ENCODE measurements around the gene KRTAP9-4. TPM values are rescaled to one million over a fixed set of nuclear protein-coding genes. Genes with fewer than 3 reads are reported as not detected.
"Not testable (repeated sequence)": the region's sequence is repeated elsewhere in the genome, so short reads cannot be mapped to it uniquely, and the experiment has no call there.

Gene KRTAP9-4
- total RNA-seq, 1 donor from 2014 or later, result not detected

- no peak for DNase-seq
These were observed 15.6 kb downstream of the KRTAP9-4 start, which contains the start of gene KRTAP9-6 for GRCh38 chr17:41265078-41265477. KRTAP9-6 (plus strand) TSS chr17:41265378; CDS start chr17:41265378, 0 bp downstream.

- DNase-seq, result no peak
These were observed 18.2 kb downstream of the KRTAP9-4 start for GRCh38 chr17:41267711-41268110.

- DNase-seq, result not testable (repeated sequence)
These were observed 21.8 kb downstream of the KRTAP9-4 start for GRCh38 chr17:41271323-41271722.

GRCh38 chr17:41271858-41272257, 22.4 kb downstream of the KRTAP9-4 start:
- no peak for DNase-seq

- DNase-seq, result not testable (repeated sequence)
These were observed 26.2 kb downstream of the KRTAP9-4 start, which contains the start of gene KRTAP9-7 for GRCh38 chr17:41275648-41276190. KRTAP9-7 (plus strand) TSS chr17:41275698; CDS start chr17:41275698, 0 bp downstream.

- no peak for DNase-seq
These were observed 28.9 kb downstream of the KRTAP9-4 start for GRCh38 chr17:41278176-41278955.

DNA sequence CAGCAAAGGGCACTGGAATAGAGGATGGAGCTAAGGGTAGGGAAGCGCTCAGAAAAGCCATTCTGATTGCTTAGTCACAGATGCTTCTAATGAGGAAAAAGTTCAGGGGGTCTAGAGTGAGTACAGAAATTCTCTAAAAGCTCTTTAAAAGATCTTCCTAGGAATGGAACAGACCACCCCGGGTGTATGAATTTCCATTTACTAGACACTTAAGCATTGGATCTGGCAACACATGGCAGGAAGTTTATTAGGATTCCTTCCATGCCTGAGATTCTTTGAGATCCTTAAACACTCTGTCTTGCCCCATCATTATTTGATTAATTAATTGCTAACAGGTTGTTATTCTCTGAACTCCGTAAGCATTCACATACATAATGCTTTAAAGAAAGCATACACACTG, 34.6 kb downstream of the KRTAP9-4 start:
- no peak for DNase-seq

- no peak for DNase-seq
These were observed 35.1 kb downstream of the KRTAP9-4 start for GRCh38 chr17:41284546-41284945.

- no peak for DNase-seq
These were observed 37.6 kb downstream of the KRTAP9-4 start for GRCh38 chr17:41287050-41287449.

- no peak for DNase-seq
These were observed 44.5 kb downstream of the KRTAP9-4 start for GRCh38 chr17:41294016-41294415.

- DNase-seq, result no peak
These were observed 47.4 kb downstream of the KRTAP9-4 start for GRCh38 chr17:41296846-41297245.

DNA sequence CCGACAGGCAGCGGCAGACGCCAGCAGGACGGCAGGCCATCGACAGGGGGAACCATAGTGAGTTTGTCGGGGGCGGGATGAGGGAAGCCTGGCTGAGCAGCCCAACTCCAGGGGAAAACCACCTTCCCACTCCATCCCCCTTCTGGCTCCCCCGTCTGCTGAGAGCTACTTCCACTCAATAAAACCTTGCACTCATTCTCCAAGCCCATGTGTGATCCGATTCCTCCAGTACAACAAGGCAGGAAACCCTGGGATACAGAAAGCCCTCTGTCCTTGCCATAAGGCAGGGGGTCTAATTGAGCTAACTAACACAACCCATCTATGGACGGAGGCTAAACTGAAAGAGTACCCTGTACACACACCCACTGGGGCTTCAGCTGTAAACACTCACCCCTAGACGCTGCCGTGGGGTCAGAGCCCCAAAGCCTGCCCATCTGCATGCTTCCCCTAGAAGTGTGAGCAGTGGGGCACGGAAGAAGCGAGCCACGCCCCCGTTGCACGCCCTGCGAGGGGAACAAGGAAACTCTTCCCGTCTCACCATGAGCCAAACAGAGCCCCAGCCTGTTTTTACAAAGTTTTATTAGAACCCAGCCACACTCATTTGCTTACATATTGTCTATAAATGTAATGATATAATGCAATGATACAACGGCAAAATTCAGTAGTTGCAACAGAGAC, 49.1 kb downstream of the KRTAP9-4 start:
- no peak for DNase-seq

Other genes with a start within 250 kb of the KRTAP9-4 start
- not detected in 2 replicates for gene KRTAP3-2, start 249.8 kb upstream of the KRTAP9-4 start, total RNA-seq
- not detected in 2 replicates for gene KRTAP3-1, start 240.6 kb upstream of the KRTAP9-4 start, total RNA-seq
- not detected in 2 replicates for gene KRTAP1-5, start 222.5 kb upstream of the KRTAP9-4 start, total RNA-seq
- not detected in 2 replicates for gene KRTAP1-4, start 219.5 kb upstream of the KRTAP9-4 start, total RNA-seq
- gene KRTAP1-3, start 214.8 kb upstream of the KRTAP9-4 start, total RNA-seq, result not detected in 2 replicates
- not detected in 2 replicates for gene KRTAP1-1, start 208.2 kb upstream of the KRTAP9-4 start, total RNA-seq
- gene KRTAP2-1, start 202.4 kb upstream of the KRTAP9-4 start, total RNA-seq, result not detected in 2 replicates
- gene KRTAP2-2, start 194.5 kb upstream of the KRTAP9-4 start, total RNA-seq, result not detected in 2 replicates
- not detected in 2 replicates for gene KRTAP2-3, start 189.6 kb upstream of the KRTAP9-4 start, total RNA-seq
- not detected in 2 replicates for gene KRTAP2-4, start 183.8 kb upstream of the KRTAP9-4 start, total RNA-seq
- not detected in 2 replicates for gene KRTAP4-7, start 165.5 kb upstream of the KRTAP9-4 start, total RNA-seq
- not detected in 2 replicates for gene KRTAP4-8, start 151.5 kb upstream of the KRTAP9-4 start, total RNA-seq
- gene KRTAP4-16, start 147.5 kb upstream of the KRTAP9-4 start, total RNA-seq, result not detected in 2 replicates
- not detected in 2 replicates for gene KRTAP4-9, start 144.3 kb upstream of the KRTAP9-4 start, total RNA-seq
- gene KRTAP4-11, start 131.3 kb upstream of the KRTAP9-4 start, total RNA-seq, result not detected in 2 replicates
- not detected in 2 replicates for gene KRTAP4-12, start 125.5 kb upstream of the KRTAP9-4 start, total RNA-seq
- gene KRTAP4-6, start 109.1 kb upstream of the KRTAP9-4 start, total RNA-seq, result 0.19 TPM in 1 of 2 replicates, not detected in the other
- gene KRTAP4-5, start 99.9 kb upstream of the KRTAP9-4 start, total RNA-seq, result not detected in 2 replicates
- gene KRTAP4-4, start 88.9 kb upstream of the KRTAP9-4 start, total RNA-seq, result not detected in 2 replicates
- gene KRTAP4-3, start 81.5 kb upstream of the KRTAP9-4 start, total RNA-seq, result not detected in 2 replicates
- not detected in 2 replicates for gene KRTAP4-2, start 71.5 kb upstream of the KRTAP9-4 start, total RNA-seq
- not detected in 2 replicates for gene KRTAP4-1, start 64.8 kb upstream of the KRTAP9-4 start, total RNA-seq
- not detected in 2 replicates for gene KRTAP9-1, start 59.8 kb upstream of the KRTAP9-4 start, total RNA-seq
- gene KRTAP9-2, start 23.0 kb upstream of the KRTAP9-4 start, total RNA-seq, result not detected in 2 replicates
- not detected in 2 replicates for gene KRTAP9-3, start 17.2 kb upstream of the KRTAP9-4 start, total RNA-seq
- not detected in 2 replicates for gene KRTAP9-8, start 11.7 kb upstream of the KRTAP9-4 start, total RNA-seq
- gene KRTAP9-9, start 5.7 kb downstream of the KRTAP9-4 start, total RNA-seq, result not detected in 2 replicates
- gene KRTAP9-6, start 15.7 kb downstream of the KRTAP9-4 start, total RNA-seq, result not detected in 2 replicates
- gene KRTAP9-7, start 26.0 kb downstream of the KRTAP9-4 start, total RNA-seq, result not detected in 2 replicates
- not detected in 2 replicates for gene KRTAP29-1, start 53.2 kb downstream of the KRTAP9-4 start, total RNA-seq
- 0.05 TPM in 1 of 2 replicates, not detected in the other for gene KRTAP16-1, start 59.6 kb downstream of the KRTAP9-4 start, total RNA-seq
- gene KRTAP17-1, start 66.0 kb downstream of the KRTAP9-4 start, total RNA-seq, result not detected in 2 replicates
- gene KRT33A, start 101.1 kb downstream of the KRTAP9-4 start, total RNA-seq, result not detected in 2 replicates
- not detected in 2 replicates for gene KRT33B, start 120.1 kb downstream of the KRTAP9-4 start, total RNA-seq
- gene KRT34, start 132.6 kb downstream of the KRTAP9-4 start, total RNA-seq, result 0.51 TPM in 1 of 2 replicates, not detected in the other
- gene KRT31, start 147.9 kb downstream of the KRTAP9-4 start, total RNA-seq, result not detected in 2 replicates
- not detected in 2 replicates for gene KRT37, start 174.9 kb downstream of the KRTAP9-4 start, total RNA-seq
- gene KRT38, start 191.3 kb downstream of the KRTAP9-4 start, total RNA-seq, result not detected in 2 replicates
- not detected in 2 replicates for gene KRT32, start 217.7 kb downstream of the KRTAP9-4 start, total RNA-seq
- gene KRT35, start 231.5 kb downstream of the KRTAP9-4 start, total RNA-seq, result not detected in 2 replicates
- 0.14 and 0.17 TPM in 2 replicates for gene KRT36, start 240.2 kb downstream of the KRTAP9-4 start, total RNA-seq

All from dermis blood vessel endothelial cell (primary cell).